ENCODE results near the gene PGM5.

PGM5 gene

DNA sequence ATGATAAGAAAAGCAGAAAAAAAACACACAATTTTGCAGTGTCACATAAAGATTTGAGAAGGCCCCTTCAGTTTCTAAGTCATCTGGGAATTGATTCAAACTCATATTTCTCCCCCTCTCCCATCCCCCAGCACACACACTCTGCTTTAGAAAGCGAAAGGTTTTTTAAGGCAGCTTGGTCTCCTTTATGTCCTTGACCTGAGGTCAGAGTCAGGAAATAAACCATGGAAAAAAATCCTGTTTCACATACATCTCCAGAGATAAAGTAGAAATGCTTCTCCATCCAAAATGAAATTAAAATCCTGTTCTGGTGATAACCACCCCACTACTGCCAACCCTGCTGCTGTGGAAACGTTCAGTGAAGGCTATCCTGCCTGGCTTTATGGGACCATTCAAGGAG lies 131.7 kb downstream of the PGM5 start:
- H3K27ac ChIP-seq, result no peak overlapping the region
- no peak for DNase-seq (ENCODE audit: low spot score)
- TF ChIP-seq, protein P1, sequence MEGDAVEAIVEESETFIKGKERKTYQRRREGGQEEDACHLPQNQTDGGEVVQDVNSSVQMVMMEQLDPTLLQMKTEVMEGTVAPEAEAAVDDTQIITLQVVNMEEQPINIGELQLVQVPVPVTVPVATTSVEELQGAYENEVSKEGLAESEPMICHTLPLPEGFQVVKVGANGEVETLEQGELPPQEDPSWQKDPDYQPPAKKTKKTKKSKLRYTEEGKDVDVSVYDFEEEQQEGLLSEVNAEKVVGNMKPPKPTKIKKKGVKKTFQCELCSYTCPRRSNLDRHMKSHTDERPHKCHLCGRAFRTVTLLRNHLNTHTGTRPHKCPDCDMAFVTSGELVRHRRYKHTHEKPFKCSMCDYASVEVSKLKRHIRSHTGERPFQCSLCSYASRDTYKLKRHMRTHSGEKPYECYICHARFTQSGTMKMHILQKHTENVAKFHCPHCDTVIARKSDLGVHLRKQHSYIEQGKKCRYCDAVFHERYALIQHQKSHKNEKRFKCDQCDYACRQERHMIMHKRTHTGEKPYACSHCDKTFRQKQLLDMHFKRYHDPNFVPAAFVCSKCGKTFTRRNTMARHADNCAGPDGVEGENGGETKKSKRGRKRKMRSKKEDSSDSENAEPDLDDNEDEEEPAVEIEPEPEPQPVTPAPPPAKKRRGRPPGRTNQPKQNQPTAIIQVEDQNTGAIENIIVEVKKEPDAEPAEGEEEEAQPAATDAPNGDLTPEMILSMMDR (IDR thresholded peaks at IDR 0.05), result no peak
- H3K4me3 ChIP-seq, result no peak overlapping the region

DNA sequence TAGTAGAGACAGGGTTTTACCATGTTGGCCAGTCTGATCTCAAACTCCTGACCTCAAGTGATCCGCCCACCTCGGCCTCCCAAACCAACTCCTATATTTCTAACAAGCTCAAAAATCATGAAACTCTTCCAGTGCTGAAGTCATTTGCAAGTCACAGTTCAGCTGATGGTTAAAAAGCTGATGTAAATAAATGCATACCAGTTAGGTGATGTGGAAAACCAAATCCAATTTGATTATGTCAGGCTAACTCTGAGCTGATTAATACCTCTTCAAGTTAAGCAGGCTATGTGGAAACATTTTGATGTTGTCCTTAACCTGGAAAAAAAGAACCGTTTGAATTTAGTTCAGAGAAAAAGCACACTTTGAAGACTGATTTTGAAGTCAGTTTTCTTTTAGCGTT lies 133.2 kb downstream of the PGM5 start:
- H3K4me3 ChIP-seq, result no peak overlapping the region
- TF ChIP-seq, protein P1 (IDR thresholded peaks at IDR 0.05), result no peak
- no peak overlapping the region for H3K27ac ChIP-seq
- DNase-seq (ENCODE audit: low spot score), result no peak

DNA sequence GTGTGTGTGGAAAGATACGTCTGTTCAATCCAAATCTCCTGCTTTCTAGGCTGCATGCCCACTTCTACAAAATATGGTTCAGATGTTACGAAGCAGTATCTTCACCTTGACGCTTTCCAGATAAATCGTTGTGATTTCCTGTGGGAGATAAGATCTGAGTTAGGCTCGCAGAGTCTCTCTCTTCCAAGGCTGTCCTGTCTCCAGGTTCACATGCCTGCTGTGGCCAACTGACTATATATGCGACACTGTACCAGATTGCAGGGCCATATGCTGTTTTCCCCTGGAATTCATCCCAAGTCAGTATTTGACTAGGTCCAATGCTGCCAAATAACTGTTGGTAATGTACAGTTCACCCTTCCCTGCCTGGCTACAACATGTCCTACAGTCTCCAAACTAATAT lies 136.4 kb downstream of the PGM5 start:
- TF ChIP-seq, protein P1 (IDR thresholded peaks at IDR 0.05), result no peak
- Histone ChIP-seq H3K27ac (peak overlapping the region; percentile 26 to 32), H3K4me3 (no peak overlapping the region)
- no peak for DNase-seq (ENCODE audit: low spot score)

DNA sequence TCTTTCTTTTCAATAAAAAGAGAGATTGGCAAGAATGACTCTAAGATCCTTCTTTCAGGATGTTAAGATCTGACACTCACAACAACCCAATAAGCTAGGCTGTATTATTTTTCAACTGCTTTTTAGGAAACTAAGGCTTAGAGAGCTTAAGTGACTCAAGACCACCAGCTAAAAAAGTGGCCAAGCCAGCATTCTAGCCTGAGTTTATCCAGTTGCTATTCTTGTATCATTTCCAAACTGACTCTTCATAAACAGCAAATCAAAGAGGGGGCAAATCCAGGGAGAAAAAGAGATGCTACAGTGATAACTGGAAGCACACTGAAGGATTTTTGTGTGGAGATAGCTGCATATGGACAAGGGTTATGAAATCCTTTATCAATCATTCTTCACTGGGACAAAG lies 137.1 kb downstream of the PGM5 start:
- no peak for DNase-seq (ENCODE audit: low spot score)
- TF ChIP-seq, protein P1 (IDR thresholded peaks at IDR 0.05), result no peak
- Histone ChIP-seq H3K4me3 (no peak overlapping the region), H3K27ac (peak overlapping the region; percentile 32 to 74)

DNA sequence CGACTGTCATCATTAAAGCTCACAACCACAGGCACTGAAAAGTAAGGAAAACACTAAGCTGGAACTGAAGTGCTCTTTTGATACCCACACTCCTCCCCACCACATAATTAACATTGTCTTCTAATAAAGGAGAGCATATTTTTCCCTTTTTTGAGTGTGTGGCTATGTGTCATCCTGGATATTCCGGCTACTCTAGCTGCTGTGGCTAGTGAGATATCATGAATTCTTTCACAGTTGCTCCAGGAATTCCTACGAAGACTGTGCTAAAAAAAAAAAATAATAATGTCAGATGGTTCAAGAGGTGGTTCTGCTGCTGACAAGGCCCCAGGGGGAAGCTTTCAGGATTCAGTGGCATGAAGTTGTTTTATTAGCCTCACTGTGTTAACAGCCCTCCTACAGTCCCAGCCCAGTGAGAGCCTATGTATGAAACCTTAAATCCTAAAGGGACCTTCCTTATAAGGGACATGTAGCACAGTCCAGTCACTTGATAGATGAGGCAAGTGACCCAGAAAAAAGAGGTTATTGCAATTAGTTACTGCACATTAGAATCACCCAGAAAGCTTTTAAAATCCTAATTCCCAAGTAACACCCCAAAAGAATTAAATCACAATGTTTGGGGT lies 137.7 kb downstream of the PGM5 start:
- TF ChIP-seq, protein P1 (IDR thresholded peaks at IDR 0.05), result no peak
- Histone ChIP-seq H3K4me3 (no peak overlapping the region), H3K27ac (peak overlapping the region; percentile 32 to 74)
- no peak for DNase-seq (ENCODE audit: low spot score)

DNA sequence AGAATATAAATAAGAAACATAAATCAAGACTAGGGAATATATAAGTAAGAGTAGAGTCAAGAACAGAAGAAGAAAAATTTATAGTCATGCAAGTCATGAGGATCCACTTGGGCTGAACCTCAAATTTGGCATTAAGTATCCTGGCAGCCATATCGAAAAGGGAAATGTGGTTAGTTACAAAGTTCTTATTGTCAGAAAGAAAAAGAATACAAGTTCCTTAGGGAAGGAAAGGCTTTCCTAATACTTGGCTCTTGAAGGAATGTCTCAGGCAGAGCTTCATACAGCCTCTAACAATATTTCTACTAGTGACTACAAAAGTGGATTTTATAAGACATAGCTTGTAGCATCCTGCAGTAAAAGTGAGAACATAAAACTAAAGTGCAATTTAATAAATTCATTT lies 138.8 kb downstream of the PGM5 start:
- TF ChIP-seq, protein P1 (IDR thresholded peaks at IDR 0.05), result no peak
- H3K4me3 ChIP-seq, result no peak overlapping the region
- no peak for DNase-seq (ENCODE audit: low spot score)
- H3K27ac ChIP-seq, result no peak overlapping the region

DNA sequence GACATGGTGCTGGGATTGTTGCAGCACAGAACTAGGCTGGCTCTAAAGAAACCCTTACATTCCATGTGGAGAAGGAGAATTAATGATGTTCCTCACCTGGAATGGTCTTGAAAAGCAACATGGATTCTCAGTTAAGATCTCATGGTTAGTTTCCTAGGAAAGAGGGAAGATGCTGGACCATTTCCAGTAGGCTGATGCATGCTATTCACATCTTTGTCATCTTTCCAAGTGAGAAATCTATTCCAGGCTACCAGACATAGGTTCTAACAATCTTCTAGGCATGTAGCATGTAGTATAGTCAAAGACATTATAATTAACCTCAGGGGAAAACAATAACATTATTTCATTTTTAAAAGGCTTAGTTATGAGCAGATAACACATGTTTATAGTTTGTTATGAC lies 139.9 kb downstream of the PGM5 start:
- peak overlapping the region; percentile 24 to 37 for H3K27ac ChIP-seq
- no peak for DNase-seq (ENCODE audit: low spot score)
- TF ChIP-seq, protein P1 (IDR thresholded peaks at IDR 0.05), result no peak
- H3K4me3 ChIP-seq, result no peak overlapping the region

Measured in coronary artery (tissue), 2 donors.